MV-4-11 (cell line): Measurements from ENCODE around the gene KRT81.
"Not testable (repeated sequence)": the region's sequence is repeated elsewhere in the genome, so short reads cannot be mapped to it uniquely, and the experiment has no call there.

Experiments
- DNase-seq: peaks from one replicate; lab custom pipeline; 2025; lab: John Stamatoyannopoulos, UW

The KRT81 gene

DNA sequence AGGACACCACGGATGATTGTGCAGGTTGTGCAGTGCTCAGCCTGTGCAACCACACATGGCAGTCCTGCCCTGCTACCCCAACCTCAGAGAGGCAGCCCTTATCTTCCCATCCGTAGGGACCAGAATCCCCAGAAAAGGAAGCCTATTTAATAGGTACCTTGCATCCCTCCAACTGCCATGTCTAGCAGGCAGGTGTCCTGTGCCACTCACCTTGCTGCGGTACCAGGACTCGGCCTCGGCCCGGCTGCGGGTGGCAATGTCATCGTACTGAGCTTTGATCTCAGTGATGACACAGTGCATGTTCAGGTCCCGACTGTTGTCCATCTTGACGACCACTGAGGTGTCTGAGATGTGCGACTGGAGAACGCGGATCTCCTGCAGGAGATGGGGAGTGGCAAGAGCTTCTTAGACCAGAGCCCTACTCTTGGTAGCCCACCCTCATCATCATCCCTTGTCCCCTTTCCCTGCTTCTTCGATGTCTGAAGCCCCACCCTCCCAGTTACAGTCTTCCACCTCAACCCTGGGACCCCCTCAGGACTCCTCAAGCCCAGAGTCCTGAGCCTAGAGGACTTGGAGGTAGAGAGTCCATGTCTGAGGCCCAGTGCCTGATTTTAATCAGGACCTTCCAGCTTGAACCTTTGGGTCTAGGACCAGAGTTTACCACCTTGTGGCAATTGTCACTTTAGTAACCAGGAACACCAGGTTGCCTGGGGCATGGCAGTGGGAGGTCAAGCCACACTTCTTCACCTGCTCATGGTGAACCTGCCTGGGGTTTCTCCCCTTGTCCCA, 37.7 kb downstream of the KRT81 start:
- DNase-seq, result no peak

DNA sequence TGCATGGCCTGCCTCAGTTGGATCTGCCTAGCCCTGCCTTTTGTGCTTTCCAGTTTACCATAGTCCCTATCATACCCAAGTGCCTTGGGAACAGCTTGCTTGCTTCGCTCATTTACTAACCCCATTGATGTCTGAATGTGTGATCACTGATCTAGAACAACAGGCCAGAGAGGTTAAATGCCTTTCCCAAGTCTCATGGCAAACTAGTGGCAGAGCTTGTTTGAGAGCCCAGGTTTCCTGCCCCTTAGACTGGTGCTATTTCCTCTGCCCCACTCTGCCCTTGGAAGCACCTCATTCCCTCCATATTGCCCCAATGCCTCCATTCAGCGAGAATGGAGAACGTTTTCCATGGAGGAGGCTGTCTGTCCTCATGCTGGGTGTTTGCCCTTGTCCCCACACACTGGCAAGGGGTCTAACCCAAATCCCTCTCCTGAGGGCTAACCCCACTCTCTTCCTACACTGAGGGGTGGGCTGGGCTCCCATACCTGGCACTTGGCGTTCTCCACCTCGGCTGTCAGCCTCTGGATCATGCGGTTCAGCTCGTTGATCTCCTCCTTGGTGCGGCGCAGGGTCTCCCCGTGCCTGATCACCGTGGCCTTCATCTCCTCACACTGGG, 38.5 kb downstream of the KRT81 start:
- no peak for DNase-seq

GRCh38 chr12:52252175-52252615, 39.1 kb downstream of the KRT81 start:
- DNase-seq, result not testable (repeated sequence)

GRCh38 chr12:52251367-52252051, 39.8 kb downstream of the KRT81 start:
- peak; percentile 47 for DNase-seq

- no peak for DNase-seq
Observed at GRCh38 chr12:52250048-52250990, 41.0 kb downstream of the KRT81 start.

GRCh38 chr12:52249511-52250047, 41.8 kb downstream of the KRT81 start:
- no peak for DNase-seq

DNA sequence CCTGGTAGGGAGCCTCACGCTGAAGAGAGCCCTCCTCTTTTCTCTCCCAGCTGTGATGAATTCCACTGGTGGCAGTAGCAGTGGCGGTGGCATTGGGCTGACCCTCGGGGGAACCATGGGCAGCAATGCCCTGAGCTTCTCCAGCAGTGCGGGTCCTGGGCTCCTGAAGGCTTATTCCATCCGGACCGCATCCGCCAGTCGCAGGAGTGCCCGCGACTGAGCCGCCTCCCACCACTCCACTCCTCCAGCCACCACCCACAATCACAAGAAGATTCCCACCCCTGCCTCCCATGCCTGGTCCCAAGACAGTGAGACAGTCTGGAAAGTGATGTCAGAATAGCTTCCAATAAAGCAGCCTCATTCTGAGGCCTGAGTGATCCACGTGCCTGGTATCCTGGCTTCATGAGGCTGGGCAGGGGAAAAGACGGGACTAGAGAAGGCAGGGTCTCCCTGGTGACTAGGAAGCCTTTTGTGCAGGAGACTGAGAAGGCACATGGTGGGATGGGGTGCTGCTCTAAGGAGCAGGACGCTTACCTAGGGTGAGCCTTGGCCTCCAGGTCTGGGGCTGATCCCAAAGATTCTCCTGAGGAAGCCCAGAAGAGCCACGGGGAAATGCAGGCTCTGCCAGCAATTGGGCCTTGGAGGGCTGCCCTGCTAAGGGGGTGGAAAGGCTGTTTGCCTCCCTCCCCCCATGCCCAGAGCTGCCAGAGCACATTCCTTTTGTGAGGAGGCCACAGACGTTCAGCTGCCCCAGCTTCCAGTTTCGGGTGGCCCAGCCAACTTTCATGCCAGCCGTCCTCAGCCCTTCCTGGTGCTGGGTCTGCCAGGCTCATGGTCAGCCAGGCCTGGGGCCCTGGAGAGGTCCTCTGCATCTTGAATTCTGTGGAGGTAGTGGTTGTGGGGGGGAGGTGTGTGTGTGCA, 42.5 kb downstream of the KRT81 start:
- DNase-seq, result no peak

DNA sequence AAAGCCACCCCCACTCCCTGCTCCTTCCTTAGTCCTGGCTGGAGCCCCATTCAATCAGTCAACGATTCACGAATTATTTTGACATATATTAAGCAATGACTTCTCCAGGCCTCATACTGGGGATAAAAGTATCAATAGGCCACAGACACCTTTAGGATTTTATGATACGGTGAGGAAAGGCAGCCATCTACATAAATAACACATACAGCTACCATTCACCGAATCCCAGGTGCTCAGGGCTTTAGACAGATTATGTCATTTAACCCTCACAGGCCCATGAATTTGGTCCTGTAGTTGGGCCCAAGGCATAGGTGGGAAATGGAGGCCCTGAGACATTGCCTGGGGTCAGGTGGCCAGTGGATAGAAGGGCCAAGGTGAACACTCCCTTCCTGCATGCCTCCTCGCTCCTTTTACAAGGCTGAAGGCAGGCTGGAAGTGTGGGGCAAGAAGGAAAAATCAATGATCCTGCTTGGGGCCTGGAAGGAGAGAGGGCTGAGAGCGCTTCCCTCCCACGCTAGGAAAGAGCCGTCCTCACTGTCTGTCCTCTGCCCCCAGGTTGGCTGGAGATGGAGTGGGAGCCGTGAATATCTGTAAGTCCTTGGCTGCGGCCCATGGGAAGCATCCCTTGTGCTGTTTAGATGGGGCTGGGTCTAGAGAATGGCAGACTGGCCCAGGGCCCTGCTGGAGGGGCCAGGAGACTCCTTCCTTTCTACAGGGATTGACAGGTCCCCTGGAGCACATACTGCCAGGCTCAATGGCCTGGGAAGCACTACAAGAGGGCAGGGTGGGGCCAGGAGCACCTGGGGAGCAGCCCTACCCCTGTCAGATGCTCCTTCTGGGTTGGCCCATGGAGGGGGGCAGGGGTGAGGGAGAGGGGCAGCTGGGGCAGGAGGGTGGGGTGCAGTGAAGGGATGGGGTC, 43.5 kb downstream of the KRT81 start:
- DNase-seq, result no peak

- DNase-seq, result no peak
Observed at GRCh38 chr12:52246720-52247621, 44.4 kb downstream of the KRT81 start.

DNA sequence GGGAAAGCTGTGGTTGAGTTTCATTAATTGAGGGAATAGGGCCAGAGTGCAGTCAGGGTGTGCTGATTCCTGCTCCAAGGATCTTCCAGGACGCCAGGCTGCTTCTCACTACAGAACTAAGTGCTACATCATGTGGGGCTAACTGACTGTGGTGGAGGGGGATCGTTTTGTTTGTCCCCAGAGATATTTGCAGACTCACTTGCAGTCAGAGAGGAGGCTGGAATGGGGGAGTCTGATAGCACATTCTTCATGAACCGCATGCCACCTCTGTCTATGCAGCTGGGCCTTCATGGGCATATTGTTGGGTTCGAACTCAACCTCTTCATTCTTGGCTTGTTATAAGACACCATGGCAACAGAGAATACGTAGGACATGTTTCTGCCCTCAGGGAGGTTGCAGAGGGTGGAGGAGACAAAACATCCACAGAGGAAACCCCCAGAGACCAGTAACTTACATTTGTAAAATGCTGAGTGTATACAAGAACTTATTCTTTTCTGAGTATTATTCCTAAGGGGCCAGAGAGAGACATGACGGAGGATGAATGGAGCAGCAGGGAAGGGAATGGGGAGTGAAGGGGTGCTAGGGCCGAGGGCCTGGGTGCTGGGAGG, 45.3 kb downstream of the KRT81 start:
- DNase-seq, result no peak

DNA sequence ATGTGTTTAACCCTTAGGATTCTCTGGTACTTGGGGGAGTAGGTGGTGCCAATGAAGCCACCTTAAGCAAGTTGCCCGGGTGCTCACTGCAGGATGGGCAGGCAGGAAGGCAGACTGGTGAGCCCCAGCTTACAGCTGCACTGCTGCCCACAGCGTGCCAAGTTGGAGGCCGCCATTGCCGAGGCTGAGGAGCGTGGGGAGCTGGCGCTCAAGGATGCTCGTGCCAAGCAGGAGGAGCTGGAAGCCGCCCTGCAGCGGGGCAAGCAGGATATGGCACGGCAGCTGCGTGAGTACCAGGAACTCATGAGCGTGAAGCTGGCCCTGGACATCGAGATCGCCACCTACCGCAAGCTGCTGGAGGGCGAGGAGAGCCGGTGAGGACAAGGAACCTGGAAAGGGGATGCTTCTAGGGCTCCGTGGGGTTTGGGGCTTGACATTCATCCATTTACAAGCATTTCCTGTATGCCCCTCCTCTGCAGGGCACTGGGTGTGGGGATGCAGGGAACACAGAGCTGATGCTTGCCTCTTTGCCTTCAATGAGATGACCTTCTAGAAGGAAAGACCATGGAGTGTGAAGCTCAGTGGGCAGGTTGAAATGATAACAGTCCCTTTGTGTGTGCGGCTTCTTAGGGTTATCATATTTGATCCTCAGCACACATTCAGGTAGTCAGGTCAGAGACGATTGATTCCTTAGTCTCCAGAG, 45.9 kb downstream of the KRT81 start:
- no peak for DNase-seq

GRCh38 chr12:52244615-52244994, 46.7 kb downstream of the KRT81 start:
- DNase-seq, result no peak

DNA sequence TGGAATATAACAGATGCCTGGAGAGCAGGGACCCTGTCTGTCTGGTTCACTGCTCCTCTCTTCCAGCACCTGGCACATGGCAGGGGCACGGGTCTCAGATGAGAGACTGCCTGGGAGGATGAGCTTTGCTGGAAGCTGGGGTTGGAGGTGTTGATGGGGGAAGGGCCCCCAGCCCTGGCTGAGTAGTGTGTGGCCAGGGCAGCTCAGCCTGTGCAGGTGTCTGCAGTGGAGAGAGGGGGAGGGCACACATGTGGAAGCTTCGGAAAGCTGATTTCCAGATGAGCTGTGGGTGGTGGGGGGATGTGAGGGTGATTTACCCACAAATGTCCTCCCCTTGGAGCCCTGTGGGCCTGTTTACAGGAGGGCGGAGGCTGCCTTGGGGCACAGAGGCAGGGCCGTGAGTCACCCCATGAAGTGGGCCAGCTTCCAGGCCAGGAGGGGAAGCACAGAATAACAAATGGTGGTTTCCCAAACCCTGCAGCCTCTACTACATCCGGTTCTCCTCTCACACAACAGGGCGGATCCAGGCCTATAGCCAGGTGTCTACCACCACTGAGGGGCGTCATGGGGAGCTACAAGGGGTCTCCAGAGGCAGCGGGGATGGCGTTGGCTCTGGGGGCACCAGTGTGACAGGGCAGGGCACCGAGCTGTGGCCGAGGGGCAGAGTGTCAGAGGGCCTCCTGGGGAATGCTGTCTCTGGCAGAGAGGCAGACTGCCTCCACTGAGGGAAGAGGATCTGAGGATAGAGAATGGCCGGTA, 47.3 kb downstream of the KRT81 start:
- DNase-seq, result peak; percentile 72

DNA sequence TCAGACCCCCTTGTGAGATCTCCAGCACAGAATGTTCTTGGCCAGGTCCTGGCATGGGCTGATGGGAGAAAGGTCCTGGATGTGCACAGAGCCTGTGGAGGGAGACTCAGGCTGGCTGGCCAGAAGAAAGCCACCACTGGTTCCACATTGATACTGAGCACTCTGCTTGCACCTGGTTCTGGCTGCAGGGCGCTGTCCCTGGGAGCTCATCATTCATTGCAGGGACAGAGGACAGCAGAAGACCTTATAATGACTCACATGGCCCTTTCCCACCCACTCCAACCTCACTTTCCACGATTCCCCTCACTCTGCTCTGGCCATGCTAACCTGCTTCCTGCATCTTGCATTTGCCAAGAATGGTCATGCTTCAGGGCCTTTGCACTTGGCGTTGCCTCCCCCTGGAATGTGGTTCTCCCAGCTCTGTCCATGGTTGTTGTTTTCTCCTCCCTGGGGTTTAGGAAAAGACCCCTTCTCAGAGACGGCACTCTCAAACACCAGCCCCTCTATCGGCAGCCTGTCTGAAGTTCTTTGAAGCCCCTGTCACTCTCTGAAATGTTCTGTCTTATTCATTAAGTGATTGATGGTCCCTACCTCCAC, 48.0 kb downstream of the KRT81 start:
- DNase-seq, result no peak

- DNase-seq, result no peak
Observed at GRCh38 chr12:52242442-52243258, 48.7 kb downstream of the KRT81 start.
